ENCODE measurements around the gene TRAF2.

Gene TRAF2

GRCh38 chr9:136962163-136962562 is 75.8 kb downstream of the TRAF2 start:
- no peak for ATAC-seq

DNA sequence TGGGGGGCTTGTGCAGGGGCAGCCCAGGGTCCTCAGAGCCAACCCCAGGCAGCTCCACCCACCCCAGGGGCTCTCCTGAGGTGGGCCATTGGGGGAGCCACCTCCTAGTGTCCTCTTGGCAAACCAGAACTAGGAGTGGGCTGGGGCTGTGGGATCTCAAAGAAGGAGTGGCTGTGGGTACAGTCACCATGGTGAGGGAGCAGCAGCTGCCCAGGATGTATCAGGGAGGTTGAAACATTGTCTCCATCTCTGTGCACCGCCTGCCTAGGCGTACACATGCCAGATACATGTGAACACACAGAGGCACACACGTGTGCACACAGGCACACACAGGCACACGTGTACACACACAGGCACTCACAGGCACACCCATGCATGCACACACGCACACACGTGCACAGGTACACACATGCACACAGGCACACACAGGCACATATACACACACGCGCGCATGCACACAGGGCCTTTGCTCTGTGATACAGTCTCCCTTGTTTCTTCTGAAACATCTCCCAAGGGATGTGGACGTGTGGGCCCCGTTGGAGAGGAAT is 76.5 kb downstream of the TRAF2 start:
- TF ChIP-seq ARNTL (CRISPR knock-in tag; IDR thresholded peaks at IDR 0.05; ENCODE audit: borderline replicate concordance, low read depth) (no peak), SNAI2 (CRISPR knock-in tag; IDR thresholded peaks at IDR 0.05) (no peak), ESRRG (CRISPR knock-in tag; IDR thresholded peaks at IDR 0.05) (no peak), CSRNP3 (CRISPR knock-in tag; IDR thresholded peaks at IDR 0.05) (no peak), TCF4 (CRISPR knock-in tag; IDR thresholded peaks at IDR 0.05; ENCODE audit: borderline replicate concordance) (no peak), ZNF70 (CRISPR knock-in tag; IDR thresholded peaks at IDR 0.05) (no peak), OSR1 (CRISPR knock-in tag; IDR thresholded peaks at IDR 0.05) (no peak), TOX (CRISPR knock-in tag; IDR thresholded peaks at IDR 0.05; ENCODE audit: borderline replicate concordance) (no peak), ZFP30 (CRISPR knock-in tag; IDR thresholded peaks at IDR 0.05) (no peak)
- TF ChIP-seq, protein P1, sequence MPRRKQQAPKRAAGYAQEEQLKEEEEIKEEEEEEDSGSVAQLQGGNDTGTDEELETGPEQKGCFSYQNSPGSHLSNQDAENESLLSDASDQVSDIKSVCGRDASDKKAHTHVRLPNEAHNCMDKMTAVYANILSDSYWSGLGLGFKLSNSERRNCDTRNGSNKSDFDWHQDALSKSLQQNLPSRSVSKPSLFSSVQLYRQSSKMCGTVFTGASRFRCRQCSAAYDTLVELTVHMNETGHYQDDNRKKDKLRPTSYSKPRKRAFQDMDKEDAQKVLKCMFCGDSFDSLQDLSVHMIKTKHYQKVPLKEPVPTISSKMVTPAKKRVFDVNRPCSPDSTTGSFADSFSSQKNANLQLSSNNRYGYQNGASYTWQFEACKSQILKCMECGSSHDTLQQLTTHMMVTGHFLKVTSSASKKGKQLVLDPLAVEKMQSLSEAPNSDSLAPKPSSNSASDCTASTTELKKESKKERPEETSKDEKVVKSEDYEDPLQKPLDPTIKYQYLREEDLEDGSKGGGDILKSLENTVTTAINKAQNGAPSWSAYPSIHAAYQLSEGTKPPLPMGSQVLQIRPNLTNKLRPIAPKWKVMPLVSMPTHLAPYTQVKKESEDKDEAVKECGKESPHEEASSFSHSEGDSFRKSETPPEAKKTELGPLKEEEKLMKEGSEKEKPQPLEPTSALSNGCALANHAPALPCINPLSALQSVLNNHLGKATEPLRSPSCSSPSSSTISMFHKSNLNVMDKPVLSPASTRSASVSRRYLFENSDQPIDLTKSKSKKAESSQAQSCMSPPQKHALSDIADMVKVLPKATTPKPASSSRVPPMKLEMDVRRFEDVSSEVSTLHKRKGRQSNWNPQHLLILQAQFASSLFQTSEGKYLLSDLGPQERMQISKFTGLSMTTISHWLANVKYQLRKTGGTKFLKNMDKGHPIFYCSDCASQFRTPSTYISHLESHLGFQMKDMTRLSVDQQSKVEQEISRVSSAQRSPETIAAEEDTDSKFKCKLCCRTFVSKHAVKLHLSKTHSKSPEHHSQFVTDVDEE (CRISPR knock-in tag; IDR thresholded peaks at IDR 0.05) = no peak
- ATAC-seq = no peak

More at GRCh38 chr9:136962163-136962562, 75.8 kb downstream of the TRAF2 start:
- TF ChIP-seq RARB (CRISPR knock-in tag; IDR thresholded peaks at IDR 0.05) (no peak), ISL1 (CRISPR knock-in tag; IDR thresholded peaks at IDR 0.05) (no peak), ZNF565 (CRISPR knock-in tag; conservative IDR thresholded peaks at IDR 0.05; ENCODE audit: low read depth) (no peak), ARNTL (CRISPR knock-in tag; IDR thresholded peaks at IDR 0.05; ENCODE audit: borderline replicate concordance, low read depth) (no peak), SNAI2 (CRISPR knock-in tag; IDR thresholded peaks at IDR 0.05) (no peak), GLIS3 (CRISPR knock-in tag; IDR thresholded peaks at IDR 0.05) (no peak), CSDC2 (CRISPR knock-in tag; IDR thresholded peaks at IDR 0.05) (no peak), BACH2 (CRISPR knock-in tag; IDR thresholded peaks at IDR 0.05; ENCODE audit: borderline replicate concordance) (no peak), PPARA (CRISPR knock-in tag; IDR thresholded peaks at IDR 0.05; ENCODE audit: borderline replicate concordance) (no peak), ZFP30 (CRISPR knock-in tag; IDR thresholded peaks at IDR 0.05) (no peak), ZC3H10 (CRISPR knock-in tag; IDR thresholded peaks at IDR 0.05) (no peak), OSR1 (CRISPR knock-in tag; IDR thresholded peaks at IDR 0.05) (no peak), CSRNP3 (CRISPR knock-in tag; IDR thresholded peaks at IDR 0.05) (no peak), TCF4 (CRISPR knock-in tag; IDR thresholded peaks at IDR 0.05; ENCODE audit: borderline replicate concordance) (no peak), CREB5 (CRISPR knock-in tag; IDR thresholded peaks at IDR 0.05; ENCODE audit: low read depth) (no peak), ESRRG (CRISPR knock-in tag; IDR thresholded peaks at IDR 0.05) (no peak), ZNF8 (CRISPR knock-in tag; IDR thresholded peaks at IDR 0.05) (no peak), PATZ1 (CRISPR knock-in tag; IDR thresholded peaks at IDR 0.05; ENCODE audit: borderline replicate concordance) (no peak)
- TF ChIP-seq, protein P2, sequence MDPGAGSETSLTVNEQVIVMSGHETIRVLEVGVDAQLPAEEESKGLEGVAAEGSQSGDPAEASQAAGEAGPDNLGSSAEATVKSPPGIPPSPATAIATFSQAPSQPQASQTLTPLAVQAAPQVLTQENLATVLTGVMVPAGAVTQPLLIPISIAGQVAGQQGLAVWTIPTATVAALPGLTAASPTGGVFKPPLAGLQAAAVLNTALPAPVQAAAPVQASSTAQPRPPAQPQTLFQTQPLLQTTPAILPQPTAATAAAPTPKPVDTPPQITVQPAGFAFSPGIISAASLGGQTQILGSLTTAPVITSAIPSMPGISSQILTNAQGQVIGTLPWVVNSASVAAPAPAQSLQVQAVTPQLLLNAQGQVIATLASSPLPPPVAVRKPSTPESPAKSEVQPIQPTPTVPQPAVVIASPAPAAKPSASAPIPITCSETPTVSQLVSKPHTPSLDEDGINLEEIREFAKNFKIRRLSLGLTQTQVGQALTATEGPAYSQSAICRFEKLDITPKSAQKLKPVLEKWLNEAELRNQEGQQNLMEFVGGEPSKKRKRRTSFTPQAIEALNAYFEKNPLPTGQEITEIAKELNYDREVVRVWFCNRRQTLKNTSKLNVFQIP (CRISPR knock-in tag; IDR thresholded peaks at IDR 0.05; ENCODE audit: borderline replicate concordance, low read depth) = no peak
